ENCODE data around the gene CLK4. TPM values are rescaled to one million over a fixed set of nuclear protein-coding genes. Genes with fewer than 3 reads are reported as not detected.
A peak's percentile ranks its signal among the peaks of the same experiment; 100 is the strongest.

CLK4 gene
- total and polyA plus RNA-seq, 5 donors, result 15.5 to 27.0 (median 20.9) TPM

- H3K9me3 ChIP-seq (ENCODE audit: control insufficient read depth, low read length), result no peaks in the 10 kb centered on the region
- H3K4me3 ChIP-seq (ENCODE audit: low read length), result no peak overlapping the region
- no peaks in the 10 kb centered on the region for H3K27me3 ChIP-seq (ENCODE audit: control insufficient read depth, insufficient read depth)
- 78% methylated on average over 3 of the region's 3 CpGs for WGBS
- intact Hi-C loops (cut with DNase I), result no loop called here
- H3K4me1 ChIP-seq (ENCODE audit: control insufficient read depth, insufficient read depth, low read length), result no peaks in the 10 kb centered on the region
- H3K27ac ChIP-seq (ENCODE audit: low read length), result no peak overlapping the region
- ATAC-seq, result no peak
- DNase-seq, result peak in 1 of 3 donors; percentile 20
These were observed 20.6 kb downstream of the CLK4 start for GRCh38 chr5:178606269-178606668.

GRCh38 chr5:178605788-178606187 lies 21.1 kb downstream of the CLK4 start:
- intact Hi-C loops (cut with DNase I), result no loop called here

GRCh38 chr5:178602752-178603151 lies 24.1 kb downstream of the CLK4 start:
- WGBS, result 84% methylated on average over 2 of the region's 2 CpGs
- ATAC-seq, result no peak

More at GRCh38 chr5:178605788-178606187, 21.1 kb downstream of the CLK4 start:
- H3K9me3 ChIP-seq (ENCODE audit: control insufficient read depth, low read length), result no peaks in the 10 kb centered on the region
- no peaks in the 10 kb centered on the region for H3K27me3 ChIP-seq (ENCODE audit: control insufficient read depth, insufficient read depth)
- no peak overlapping the region for H3K4me3 ChIP-seq (ENCODE audit: low read length)
- ATAC-seq, result no peak
- DNase-seq, result no peak
- H3K27ac ChIP-seq (ENCODE audit: low read length), result no peak overlapping the region
- no peaks in the 10 kb centered on the region for H3K4me1 ChIP-seq (ENCODE audit: control insufficient read depth, insufficient read depth, low read length)
- 71% methylated on average over 3 of the region's 3 CpGs for WGBS

GRCh38 chr5:178595750-178596149 lies 31.1 kb downstream of the CLK4 start:
- no peaks in the 10 kb centered on the region for H3K9me3 ChIP-seq (ENCODE audit: control insufficient read depth, low read length)
- H3K4me1 ChIP-seq (ENCODE audit: control insufficient read depth, insufficient read depth, low read length), result no peaks in the 10 kb centered on the region
- H3K4me3 ChIP-seq (ENCODE audit: low read length), result no peak overlapping the region
- H3K27ac ChIP-seq (ENCODE audit: low read length), result no peak overlapping the region
- DNase-seq, result no peak
- no peaks in the 10 kb centered on the region for H3K27me3 ChIP-seq (ENCODE audit: control insufficient read depth, insufficient read depth)
- no peak for ATAC-seq
- WGBS, result 95% methylated on average over 2 of the region's 2 CpGs
- intact Hi-C loops (cut with DNase I), result no loop called here

More at GRCh38 chr5:178602752-178603151, 24.1 kb downstream of the CLK4 start:
- Histone ChIP-seq H3K4me1 (ENCODE audit: control insufficient read depth, insufficient read depth, low read length) (no peaks in the 10 kb centered on the region), H3K27me3 (ENCODE audit: control insufficient read depth, insufficient read depth) (no peaks in the 10 kb centered on the region), H3K4me3 (ENCODE audit: low read length) (no peak overlapping the region), H3K27ac (ENCODE audit: low read length) (no peak overlapping the region), H3K9me3 (ENCODE audit: control insufficient read depth, low read length) (no peaks in the 10 kb centered on the region)
- intact Hi-C loops (cut with DNase I), result no loop called here
- no peak for DNase-seq

- Histone ChIP-seq H3K4me1 (ENCODE audit: control insufficient read depth, insufficient read depth, low read length) (no peaks in the 10 kb centered on the region), H3K4me3 (ENCODE audit: low read length) (no peak overlapping the region), H3K27me3 (ENCODE audit: control insufficient read depth, insufficient read depth) (no peaks in the 10 kb centered on the region), H3K9me3 (ENCODE audit: control insufficient read depth, low read length) (no peaks in the 10 kb centered on the region), H3K27ac (ENCODE audit: low read length) (no peak overlapping the region)
- intact Hi-C loops (cut with DNase I), result no loop called here
- no peak for ATAC-seq
- DNase-seq, result no peak
These were observed 31.7 kb downstream of the CLK4 start for GRCh38 chr5:178595150-178595549.

GRCh38 chr5:178590924-178591423 lies 35.9 kb downstream of the CLK4 start:
- no peaks in the 10 kb centered on the region for H3K27me3 ChIP-seq (ENCODE audit: control insufficient read depth, insufficient read depth)
- 35% methylated on average over 9 of the region's 9 CpGs for WGBS
- peaks cover 3% of the 10 kb centered on the region for H3K4me1 ChIP-seq (ENCODE audit: control insufficient read depth, insufficient read depth, low read length)
- DNase-seq, result no peak
- no peak overlapping the region for H3K4me3 ChIP-seq (ENCODE audit: low read length)
- no peaks in the 10 kb centered on the region for H3K9me3 ChIP-seq (ENCODE audit: control insufficient read depth, low read length)
- intact Hi-C loops (cut with DNase I), result loop anchor here in 1 of 4 donors (2.0 kb wide), 1 partner anchor 310 kb away; no protein-coding TSS in a partner anchor
- H3K27ac ChIP-seq (ENCODE audit: low read length), result no peak overlapping the region
- peak in 1 of 2 donors; percentile 10 for ATAC-seq

- Histone ChIP-seq H3K27me3 (ENCODE audit: control insufficient read depth, insufficient read depth) (no peaks in the 10 kb centered on the region), H3K27ac (ENCODE audit: low read length) (no peak within 1 kb of the TSS), H3K4me3 (ENCODE audit: low read length) (peak within 1 kb of the TSS; percentile 27), H3K4me1 (ENCODE audit: control insufficient read depth, insufficient read depth, low read length) (peaks cover 3% of the 10 kb centered on the region), H3K9me3 (ENCODE audit: control insufficient read depth, low read length) (no peaks in the 10 kb centered on the region)
- peak; percentile 78 to 90 (median 88) for DNase-seq
- intact Hi-C loops (cut with DNase I), result loop anchor here in 1 of 4 donors (2.0 kb wide), 1 partner anchor 310 kb away; no protein-coding TSS in a partner anchor
- ATAC-seq, result peak; percentile 90
- WGBS, result under 1% methylated on average over 78 of the region's 78 CpGs
These were observed 36.5 kb downstream of the CLK4 start, which contains the start of gene COL23A1 for GRCh38 chr5:178590141-178590923. TSS of gene COL23A1 (minus strand) at chr5:178590393.

- intact Hi-C loops (cut with DNase I), result loop anchor here in 3 of 4 donors (2.0 to 10.0 kb wide), 3 partner anchors 305 to 309 kb away; no protein-coding TSS in a partner anchor
- peak overlapping the region; percentile 27 for H3K4me3 ChIP-seq (ENCODE audit: low read length)
- no peaks in the 10 kb centered on the region for H3K27me3 ChIP-seq (ENCODE audit: control insufficient read depth, insufficient read depth)
- DNase-seq, result peak; percentile 31 to 72 (median 71)
- peak; percentile 29 to 34 for ATAC-seq
- no peak overlapping the region for H3K27ac ChIP-seq (ENCODE audit: low read length)
- 11% methylated on average over 91 of the region's 91 CpGs for WGBS
- peaks cover 3% of the 10 kb centered on the region for H3K4me1 ChIP-seq (ENCODE audit: control insufficient read depth, insufficient read depth, low read length)
- no peaks in the 10 kb centered on the region for H3K9me3 ChIP-seq (ENCODE audit: control insufficient read depth, low read length)
These were observed 37.4 kb downstream of the CLK4 start for GRCh38 chr5:178589180-178590140.

- Histone ChIP-seq H3K27ac (ENCODE audit: low read length) (no peak overlapping the region), H3K4me3 (ENCODE audit: low read length) (no peak overlapping the region), H3K4me1 (ENCODE audit: control insufficient read depth, insufficient read depth, low read length) (peaks cover 3% of the 10 kb centered on the region), H3K9me3 (ENCODE audit: control insufficient read depth, low read length) (no peaks in the 10 kb centered on the region), H3K27me3 (ENCODE audit: control insufficient read depth, insufficient read depth) (no peaks in the 10 kb centered on the region)
- 80% methylated on average over 8 of the region's 8 CpGs for WGBS
- intact Hi-C loops (cut with DNase I), result loop anchor here in 2 of 4 donors (5.0 to 10.0 kb wide), 2 partner anchors 304 to 306 kb away; no protein-coding TSS in a partner anchor
- DNase-seq (no peak), ATAC-seq (no peak)
These were observed 38.1 kb downstream of the CLK4 start for GRCh38 chr5:178588769-178589168.

GRCh38 chr5:178587763-178588611 lies 38.9 kb downstream of the CLK4 start:
- WGBS, result 60% methylated on average over 13 of the region's 13 CpGs
- Histone ChIP-seq H3K4me1 (ENCODE audit: control insufficient read depth, insufficient read depth, low read length) (peaks cover 3% of the 10 kb centered on the region), H3K4me3 (ENCODE audit: low read length) (no peak overlapping the region), H3K9me3 (ENCODE audit: control insufficient read depth, low read length) (no peaks in the 10 kb centered on the region), H3K27ac (ENCODE audit: low read length) (no peak overlapping the region), H3K27me3 (ENCODE audit: control insufficient read depth, insufficient read depth) (no peaks in the 10 kb centered on the region)
- intact Hi-C loops (cut with DNase I), result loop anchor here in 2 of 4 donors (5.0 to 10.0 kb wide), 2 partner anchors 303 to 306 kb away; no protein-coding TSS in a partner anchor
- ATAC-seq (no peak), DNase-seq (no peak)

All from right cardiac atrium (tissue), 5 donors.